HG03175 (cell line): Measurements from ENCODE around the gene TP53I13.
A peak's percentile ranks its signal among the peaks of the same experiment; 100 is the strongest.

Experiments used
- ATAC-seq: cut with Tn5 transposase; IDR thresholded peaks from one replicate; pipeline ENCODE4 v1.9.1; 2021; ENCODE audit warnings: mild to moderate bottlenecking, moderate library complexity; ENCODE audit not compliant: unreplicated experiment

The TP53I13 gene

DNA sequence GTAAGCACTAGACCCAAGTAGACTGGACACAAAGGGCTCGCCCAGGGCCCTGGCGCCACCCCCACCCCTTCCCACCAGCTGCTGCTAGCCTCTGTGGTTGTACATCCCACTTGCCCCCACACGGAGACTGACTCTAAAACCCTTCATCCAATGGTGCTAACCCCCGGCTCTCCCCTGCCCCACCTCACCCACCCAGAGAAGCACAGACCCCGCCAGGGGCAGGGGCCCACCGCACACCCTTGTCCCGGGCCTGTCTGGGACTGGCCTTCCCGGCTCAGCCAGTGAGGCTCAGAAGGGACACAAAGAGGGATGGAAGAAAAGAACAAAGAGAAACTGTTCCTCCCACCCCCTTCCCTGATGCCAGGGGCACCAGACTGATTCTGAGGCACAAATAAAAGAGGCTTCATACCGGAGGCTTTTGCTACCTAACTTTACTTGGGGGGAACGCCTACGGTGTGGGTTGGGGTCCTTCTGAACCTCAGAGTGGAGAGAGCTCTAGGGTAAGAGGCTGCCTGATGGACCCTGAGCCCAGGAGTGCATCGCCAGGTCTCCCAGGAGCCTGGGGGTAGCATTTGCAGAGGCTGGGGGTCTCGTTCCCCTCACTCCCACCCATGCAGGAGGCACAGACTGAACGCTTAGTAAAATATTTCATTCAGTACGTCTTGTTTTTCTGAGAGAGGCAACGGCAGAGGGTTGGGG, 46.0 kb downstream of the TP53I13 start:
- no peak for ATAC-seq

DNA sequence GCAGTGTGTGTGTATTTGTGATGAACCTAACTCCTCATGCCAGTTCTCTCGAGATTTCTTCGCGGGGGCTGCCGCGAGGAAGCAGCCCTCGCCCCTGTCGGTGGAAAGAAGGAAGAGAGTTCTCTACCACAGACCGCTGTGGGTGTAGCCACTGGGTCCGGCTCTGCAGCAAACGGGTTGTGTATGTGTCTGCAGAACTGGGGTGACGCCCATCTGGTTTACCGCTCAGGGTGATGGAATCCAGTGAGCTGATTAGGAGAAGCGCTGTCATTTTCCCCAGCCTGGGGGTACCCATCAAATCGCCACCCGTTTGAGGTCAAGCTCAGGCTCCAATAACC, 46.5 kb downstream of the TP53I13 start:
- ATAC-seq: no peak

DNA sequence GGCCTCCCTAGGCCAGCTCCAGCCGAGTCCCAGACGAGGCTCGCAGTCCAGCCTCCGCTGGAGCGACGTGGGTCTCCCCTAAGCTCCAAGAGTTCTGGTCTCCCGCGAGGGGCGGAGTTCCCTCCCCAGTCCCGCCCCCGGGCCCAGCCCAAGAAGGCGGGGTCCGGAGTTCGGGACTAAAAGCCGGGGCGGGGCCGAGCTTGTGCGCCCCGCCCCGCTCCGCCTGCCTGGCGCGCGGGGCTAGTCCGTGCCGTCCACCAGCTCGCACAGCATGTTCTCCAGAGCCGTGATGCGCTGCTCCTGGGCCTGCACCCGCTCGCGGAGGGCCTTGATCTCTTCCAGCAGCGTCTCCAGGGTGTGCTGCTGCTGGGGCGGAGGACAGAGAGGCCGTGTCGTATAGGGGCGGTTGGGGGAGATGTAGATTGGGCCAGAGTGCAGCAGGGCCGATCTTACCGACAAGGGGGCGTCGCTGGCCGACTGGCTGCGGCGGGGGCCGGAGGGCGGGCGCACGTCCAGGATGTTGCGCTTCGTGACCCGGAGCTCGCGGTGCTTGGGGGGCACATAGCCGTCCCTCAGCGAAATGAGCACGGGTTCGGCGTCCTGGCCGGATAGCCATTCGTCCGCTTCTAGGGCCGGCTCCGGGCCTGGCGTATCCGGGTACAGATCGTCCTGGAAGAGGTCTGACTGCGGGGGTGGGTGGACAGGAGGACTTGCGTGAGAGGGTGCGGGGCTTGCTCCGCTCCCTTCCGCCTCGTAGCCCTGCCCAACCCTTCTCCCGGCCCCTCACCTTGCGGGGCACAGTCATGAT, 47.2 kb downstream of the TP53I13 start:
- ATAC-seq: peak; percentile 37

DNA sequence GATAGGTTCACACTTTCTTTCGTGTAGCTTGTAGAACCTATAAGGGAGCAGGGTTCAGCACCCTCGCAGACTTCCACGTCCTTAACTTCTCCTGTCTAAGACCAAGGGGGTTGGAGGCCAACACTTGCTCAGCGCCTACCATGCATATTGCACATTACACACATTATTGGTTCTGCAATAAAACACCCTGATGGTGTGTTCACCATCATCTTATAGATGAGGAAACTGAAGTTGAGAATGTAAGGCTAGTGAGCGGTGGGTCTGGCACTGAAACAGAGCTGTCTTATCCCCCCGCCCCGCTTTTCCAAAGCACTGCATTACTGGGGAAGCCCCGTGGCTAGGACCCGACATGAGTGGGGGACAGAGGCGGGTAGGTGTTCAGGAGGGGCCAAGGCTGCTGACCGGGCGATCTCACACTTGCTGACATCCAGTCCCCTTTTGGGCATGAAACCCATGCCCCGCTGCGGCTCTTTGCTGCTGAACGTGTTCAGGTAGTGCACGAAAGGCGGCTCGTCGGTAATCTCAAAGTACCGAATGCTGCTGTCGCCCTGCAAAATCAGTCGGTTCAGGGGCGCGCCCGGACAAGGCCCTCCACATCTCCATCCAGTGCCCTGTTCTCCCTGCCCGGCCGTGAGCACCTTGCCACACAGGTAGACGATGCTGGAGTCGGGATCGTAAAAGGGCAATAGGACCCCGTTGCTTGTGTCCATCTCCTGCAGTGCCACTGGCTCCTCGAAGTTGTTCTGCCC, 48.0 kb downstream of the TP53I13 start:
- no peak for ATAC-seq

DNA sequence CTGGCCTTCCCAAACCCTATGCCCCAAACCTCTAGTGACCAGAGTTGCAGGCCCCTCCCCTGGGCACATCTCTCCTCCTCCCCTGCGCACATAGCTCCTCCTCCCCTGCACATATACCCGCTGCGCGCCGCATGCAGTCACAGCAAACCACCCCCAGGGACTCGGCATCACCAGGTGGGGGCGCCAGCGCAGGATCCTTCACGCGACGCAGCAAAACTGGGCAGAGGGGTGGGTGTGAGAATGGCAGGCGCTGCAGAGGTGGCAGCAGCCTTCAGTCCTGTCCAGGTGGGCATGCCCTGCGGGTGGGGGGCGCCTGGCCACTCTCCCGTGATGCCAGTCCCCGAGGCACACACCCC, 48.6 kb downstream of the TP53I13 start:
- ATAC-seq: peak; percentile 51

DNA sequence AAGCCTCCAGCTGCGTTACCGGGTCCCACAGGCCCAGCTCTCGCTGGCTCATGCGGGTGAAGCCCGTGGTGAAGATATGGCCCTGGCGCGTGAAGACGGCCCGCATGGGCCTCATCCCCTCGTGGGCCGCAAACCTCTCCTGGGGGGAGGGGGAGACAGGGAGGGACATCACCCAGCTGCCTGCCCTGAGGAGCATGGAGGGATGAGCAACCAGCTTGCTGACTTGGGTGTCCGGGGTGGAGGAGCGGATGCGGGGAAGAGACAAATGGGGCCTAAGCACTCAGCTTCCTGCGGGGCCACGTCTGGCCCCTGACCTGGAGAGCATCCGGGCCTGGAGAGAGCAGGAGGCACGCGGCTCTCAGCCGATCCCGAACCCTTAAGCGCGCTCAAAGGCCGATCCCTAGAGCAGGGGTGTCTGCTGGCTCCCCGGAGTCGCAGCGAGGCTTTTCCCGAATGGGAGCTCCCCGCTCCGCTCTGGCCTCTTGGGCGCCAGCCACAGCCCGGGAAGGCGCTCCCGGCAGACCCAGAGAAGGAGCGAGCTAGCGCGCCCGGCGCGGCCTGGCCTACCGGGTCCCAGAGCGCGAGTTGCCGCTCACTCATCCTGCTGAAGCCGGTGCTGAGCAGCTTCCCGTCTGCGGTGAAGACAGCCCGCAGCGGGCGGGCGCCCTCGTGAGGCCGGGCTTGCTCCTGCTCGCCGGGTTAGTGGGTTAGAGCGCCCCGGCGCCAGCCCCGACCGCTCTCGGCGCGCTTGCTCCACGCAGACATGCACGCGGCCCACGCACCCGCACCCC, 49.2 kb downstream of the TP53I13 start:
- ATAC-seq: peak; percentile 26

DNA sequence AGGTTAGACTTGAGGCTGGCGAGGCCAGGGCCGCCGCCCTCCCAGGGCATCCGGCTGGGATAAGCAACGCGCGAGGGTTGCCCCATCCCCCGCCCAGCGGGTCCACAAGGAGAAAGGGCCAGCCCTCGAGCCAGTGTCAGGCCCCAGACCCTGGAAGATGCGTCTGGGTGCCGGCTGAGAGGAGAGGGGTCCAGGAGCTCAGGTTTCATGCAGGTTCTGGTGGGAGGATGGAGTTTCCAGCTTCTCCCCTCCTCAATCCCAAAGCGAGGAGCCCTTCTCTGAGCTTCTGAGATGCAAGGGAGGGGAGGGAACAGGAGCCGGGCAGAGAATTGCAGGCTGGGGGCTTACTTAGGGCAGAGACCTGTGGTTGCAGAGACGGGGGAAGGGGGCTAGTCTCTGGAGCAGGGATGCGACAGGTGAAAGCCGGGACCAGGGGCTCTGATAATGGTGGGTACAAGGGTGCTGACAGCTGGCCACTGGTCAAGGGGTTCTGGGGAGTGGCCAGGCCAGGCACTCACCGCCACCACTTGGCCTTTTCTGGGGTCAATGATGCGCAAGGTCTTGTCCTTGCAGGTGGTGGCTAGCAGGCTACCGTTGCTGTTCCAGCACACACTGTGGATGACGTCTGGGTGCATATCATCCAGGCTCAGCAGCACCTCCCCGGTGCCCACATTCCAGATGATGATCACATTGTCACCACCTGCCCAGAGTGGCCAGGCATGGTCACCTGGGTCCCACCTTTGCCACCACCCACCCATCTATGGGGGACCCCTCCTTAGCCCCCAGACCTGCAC, 50.0 kb downstream of the TP53I13 start:
- ATAC-seq: no peak

DNA sequence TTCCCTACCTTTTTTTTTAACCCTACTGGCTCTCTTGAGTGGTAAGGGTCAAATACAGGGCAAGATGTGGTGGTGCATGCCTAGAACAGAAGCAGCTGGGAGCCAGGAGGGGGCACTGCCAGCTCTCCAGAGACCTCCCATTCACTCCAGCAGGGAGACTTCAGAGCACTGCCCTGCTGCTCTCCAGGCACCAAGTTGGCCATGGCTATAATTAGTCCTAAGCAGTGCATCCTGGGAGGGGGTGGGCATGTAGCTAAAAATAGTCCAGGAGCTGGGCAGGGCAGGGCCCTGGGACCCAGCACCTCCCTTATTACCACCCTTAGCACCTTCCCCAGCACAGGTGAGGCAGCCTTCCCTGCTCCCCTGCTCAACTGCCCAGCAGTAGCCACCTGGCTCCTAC, 50.8 kb downstream of the TP53I13 start:
- no peak for ATAC-seq

DNA sequence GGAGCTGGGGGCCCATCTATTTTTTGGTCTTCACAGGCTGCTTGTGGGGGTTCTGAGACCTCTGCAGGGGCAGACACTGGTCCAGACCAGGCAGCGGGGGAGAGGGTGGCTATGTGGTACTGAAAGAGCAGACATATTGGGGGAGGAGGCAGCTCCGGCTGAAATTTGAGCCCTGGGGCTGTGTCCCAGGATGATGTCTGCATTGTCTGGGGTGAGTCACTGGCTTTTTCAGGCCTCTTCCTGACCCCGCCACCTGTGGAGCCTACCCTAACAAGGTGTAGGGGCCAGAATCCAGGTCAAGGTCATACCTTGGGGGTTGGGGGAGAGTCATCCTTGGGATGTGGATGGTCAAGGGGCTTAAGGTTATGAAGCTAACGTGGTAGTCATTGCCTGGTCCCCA, 51.8 kb downstream of the TP53I13 start:
- no peak for ATAC-seq

DNA sequence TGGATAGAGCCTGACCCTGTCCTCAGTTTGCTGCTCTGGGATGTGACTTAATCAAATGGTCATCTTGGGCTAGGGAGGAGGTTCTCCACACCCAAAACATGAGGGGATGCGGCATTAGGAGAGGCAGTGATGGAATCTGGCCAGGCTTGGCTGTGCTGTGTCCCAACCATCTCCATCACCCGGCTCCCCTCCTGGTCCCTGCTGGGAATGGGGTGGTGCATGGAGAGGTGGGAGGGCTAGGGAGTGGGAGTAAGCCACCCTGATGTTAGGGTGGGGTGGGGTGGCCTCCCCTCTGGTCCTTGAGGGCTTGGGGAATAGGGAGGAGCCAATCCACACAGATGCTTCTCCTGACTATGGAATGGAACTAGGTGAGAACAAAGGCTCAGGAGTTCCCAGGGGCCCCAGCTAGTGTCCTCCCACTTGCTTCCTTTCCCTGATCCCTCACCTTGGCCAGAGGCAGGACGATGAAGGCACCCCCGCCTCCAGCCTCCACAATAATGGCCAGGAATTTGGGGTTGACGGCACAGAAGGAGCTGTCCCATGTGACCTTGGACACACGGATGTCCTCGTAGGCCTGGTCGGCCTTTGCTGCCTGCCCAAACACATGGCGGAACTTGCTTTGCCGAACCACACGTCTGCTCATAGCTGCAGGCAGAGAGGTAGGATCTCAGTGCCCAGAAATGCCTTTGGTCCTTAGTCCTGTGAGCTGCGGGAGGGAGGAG, 52.4 kb downstream of the TP53I13 start:
- ATAC-seq: no peak

DNA sequence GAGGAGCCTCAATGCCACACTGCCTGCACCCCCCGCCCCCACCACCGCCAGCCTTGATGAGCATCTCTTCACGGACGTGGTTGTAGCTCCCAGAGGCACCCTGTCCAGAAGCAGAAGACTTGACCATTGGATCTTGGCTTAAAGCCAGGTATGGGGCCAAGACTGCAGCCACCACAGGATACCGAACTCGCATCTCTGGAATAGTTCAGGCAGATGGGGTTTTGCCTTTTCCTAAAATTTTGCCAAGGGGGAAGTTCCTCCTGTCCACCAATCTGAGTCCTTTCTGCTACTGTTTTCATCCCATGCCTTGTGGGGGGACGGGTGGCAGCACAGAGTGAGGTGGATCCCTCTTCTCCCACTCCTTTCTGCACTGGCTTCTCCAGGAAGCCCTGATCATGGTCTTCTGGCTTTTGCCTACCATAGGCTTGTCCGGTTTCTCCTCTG, 53.3 kb downstream of the TP53I13 start:
- ATAC-seq: no peak
